HCT116 (cell line): ENCODE results near the gene GSK3A. TPM values are rescaled to one million over a fixed set of nuclear protein-coding genes. Genes with fewer than 3 reads are reported as not detected.

Experiments
- ATAC-seq: fragments of 200-7000 bp; cut with Tn5 transposase; 2 replicates; pipeline ENCODE4 v1.9.1; 2020; ENCODE audit warnings: mild to moderate bottlenecking, moderate library complexity
- BruUV-seq: library from RNA; stranded (reverse); fragments of 400-500 nt; replicated peaks from 2 replicates; lab custom pipeline; 2021; lab: Mats Ljungman, UMichigan
- CTCF ChIA-PET: fragments of 300-600 bp; sonication (Branson Sonifier 250); formaldehyde crosslinking; loops from one replicate; lab custom pipeline; 2021; ENCODE audit warnings: antibody characterized with exemption; lab: Charles Lee
- POLR2A ChIA-PET: fragments of 300-600, 350-600 bp; sonication (Branson Sonifier 250); formaldehyde crosslinking; loops from one replicate; lab custom pipeline; 2021; ENCODE audit warnings: antibody characterized with exemption; lab: Charles Lee
- RAD21 ChIA-PET, 2 experiments: fragments of 300-600 bp; sonication (Branson Sonifier 250); formaldehyde crosslinking; loops; one replicate each; lab custom pipeline; 2023; ENCODE audit warnings: low total read pairs in 2 of 2; ENCODE audit not compliant: uncharacterized antibody in 2 of 2, unreplicated experiment in 2 of 2, low non-redundant PET in 1 of 2; lab: Charles Lee
- DNase-seq: peaks from one replicate; pipeline ENCODE4 v3.0.0-alpha.2; 2010; ENCODE audit warnings: low read depth, low spot score
- H2AFZ ChIP-seq: fragments of 200-600 bp; shearing (Covaris generic), sonication (generic); 2 replicates; pipeline ENCODE4 v1.6.1; 2017; ENCODE audit warnings: low read depth, mixed run types, mixed read lengths, antibody characterized with exemption, low read length; ENCODE audit not compliant: poor library complexity, severe bottlenecking
- H3K27ac ChIP-seq: 2 replicates; pipeline ENCODE4 v1.5.1; 2012; ENCODE audit warnings: low read depth, low read length
- H3K27me3 ChIP-seq: fragments of 200-600 bp; sonication (generic); 2 replicates; pipeline ENCODE4 v1.6.1; 2016; ENCODE audit warnings: mixed run types, low read length, mixed read lengths; ENCODE audit not compliant: insufficient read depth
- H3K36me3 ChIP-seq, 2 experiments: fragments of 200-500 bp in 1 of 2; fragments of 200-600 bp in 1 of 2; sonication (Bioruptor generic) in 1 of 2; sonication (generic) in 1 of 2; 2 replicates each; pipeline versions ENCODE4 v1.5.1 to v1.6.1; 2014 to 2016; ENCODE audit warnings: low read length in 2 of 2, inconsistent platforms in 1 of 2, mixed read lengths in 1 of 2, mixed run types in 1 of 2; ENCODE audit not compliant: insufficient read depth in 2 of 2, control insufficient read depth in 1 of 2
- H3K4me1 ChIP-seq, 2 experiments: fragments of 200-600 bp in 1 of 2; sonication (generic) in 1 of 2; 2 replicates each; pipeline versions ENCODE4 v1.5.1 to v1.6.1; 2012 to 2017; ENCODE audit warnings: low read length in 2 of 2, inconsistent platforms in 1 of 2, mild to moderate bottlenecking in 1 of 2, mixed read lengths in 1 of 2, mixed run types in 1 of 2, moderate library complexity in 1 of 2; ENCODE audit not compliant: insufficient read depth in 2 of 2, control insufficient read depth in 1 of 2
- H3K4me2 ChIP-seq: fragments of 200-600 bp; sonication (generic); 2 replicates; pipeline ENCODE4 v1.6.1; 2017; ENCODE audit warnings: mixed run types, low read length, mixed read lengths
- H3K4me3 ChIP-seq, 2 experiments: fragments of 200-600 bp in 1 of 2; sonication (generic) in 1 of 2; replicated peaks in 1 of 2; 2 replicates each; pipeline ENCODE4 v1.5.1; 2011 to 2016; ENCODE audit warnings: low read length in 2 of 2, control low read depth in 1 of 2, low read depth in 1 of 2, mild to moderate bottlenecking in 1 of 2, mixed read lengths in 1 of 2, mixed run types in 1 of 2
- H3K79me2 ChIP-seq: fragments of 200-600 bp; sonication (generic); 2 replicates; pipeline ENCODE4 v1.6.1; 2017; ENCODE audit warnings: mild to moderate bottlenecking, mixed run types, low read length, moderate library complexity, mixed read lengths; ENCODE audit not compliant: insufficient read depth
- H3K9ac ChIP-seq: fragments of 200-600 bp; sonication (generic); 2 replicates; pipeline ENCODE4 v1.6.1; 2016; ENCODE audit warnings: low read length, mixed read lengths
- H3K9me2 ChIP-seq: fragments of 200-600 bp; sonication (generic), shearing (Covaris generic); 2 replicates; pipeline ENCODE4 v1.6.1; 2017; ENCODE audit warnings: mixed run types, mild to moderate bottlenecking, moderate library complexity; ENCODE audit not compliant: insufficient read depth
- H3K9me3 ChIP-seq, 2 experiments: fragments of 200-500 bp in 1 of 2; fragments of 200-600 bp in 1 of 2; sonication (Bioruptor generic) in 1 of 2; sonication (generic) in 1 of 2; 2 replicates each; pipeline ENCODE4 v1.6.1; 2014 to 2017; ENCODE audit warnings: low read length in 2 of 2, mixed read lengths in 2 of 2, inconsistent platforms in 1 of 2, low read depth in 1 of 2, mild to moderate bottlenecking in 1 of 2, mixed run types in 1 of 2, moderate library complexity in 1 of 2; ENCODE audit not compliant: control insufficient read depth in 1 of 2, insufficient read depth in 1 of 2
- H4K20me1 ChIP-seq: fragments of 200-600 bp; sonication (generic), shearing (Covaris generic); 2 replicates; pipeline ENCODE4 v1.6.1; 2017; ENCODE audit warnings: mixed run types, mild to moderate bottlenecking, moderate library complexity; ENCODE audit not compliant: insufficient read depth
- ELF1 ChIP-seq: IDR thresholded peaks from 2 replicates; pipeline ENCODE4 v1.6.1; 2012; ENCODE audit warnings: low read depth, borderline replicate concordance
- EZH2 ChIP-seq: fragments of 200-600 bp; sonication (generic); IDR thresholded peaks from 2 replicates; pipeline ENCODE4 v1.6.1; 2017; ENCODE audit warnings: antibody characterized with exemption, mixed run types
- EZH2phosphoT487 ChIP-seq: fragments of 200-600 bp; IDR thresholded peaks from 2 replicates; pipeline ENCODE4 v1.6.1; 2018; ENCODE audit warnings: antibody characterized with exemption, borderline replicate concordance
- FOSL1 ChIP-seq: IDR thresholded peaks from 2 replicates; pipeline ENCODE4 v1.6.1; 2012; ENCODE audit warnings: low read depth
- JUND ChIP-seq: IDR thresholded peaks from 2 replicates; pipeline ENCODE4 v1.6.1; 2012
- SIN3A ChIP-seq: IDR thresholded peaks from 2 replicates; pipeline ENCODE4 v1.6.1; 2012; ENCODE audit warnings: low read depth
- SP1 ChIP-seq: IDR thresholded peaks from 2 replicates; pipeline ENCODE4 v1.6.1; 2012; ENCODE audit warnings: low read depth
- SRF ChIP-seq: IDR thresholded peaks from 2 replicates; pipeline ENCODE4 v1.6.1; 2012; ENCODE audit warnings: low read depth
- YY1 ChIP-seq: IDR thresholded peaks from 2 replicates; pipeline ENCODE4 v1.6.1; 2011; ENCODE audit warnings: low read length, low read depth, moderate library complexity, mild to moderate bottlenecking; ENCODE audit not compliant: insufficient replicate concordance; ENCODE audit errors: extremely low read depth
- ZFX ChIP-seq: fragments of 450-650 bp; IDR thresholded peaks from 2 replicates; pipeline ENCODE4 v1.6.1; 2017
- intact Hi-C: fragments of 100-400 bp; cut with micrococcal nuclease; formaldehyde crosslinking; loops from 2 replicates; pipeline ENCODE4 v1.10.0; 2022
- total RNA-seq: library from RNA; stranded (reverse); gene quantifications from one replicate; pipeline ENCODE4 v1.2.1, GENCODE V29; 2021; ENCODE audit not compliant: unreplicated experiment
- TF ChIP-seq, protein P1 (sequence below): IDR thresholded peaks from 2 replicates; pipeline ENCODE4 v1.6.1; 2012; ENCODE audit warnings: low read depth
- TF ChIP-seq, protein P2 (sequence below): IDR thresholded peaks from 2 replicates; pipeline ENCODE4 v1.6.1; 2012
- TF ChIP-seq, protein P3 (sequence below): IDR thresholded peaks from 2 replicates; pipeline ENCODE4 v1.6.1; 2011; ENCODE audit warnings: mild to moderate bottlenecking, low read length, moderate library complexity; ENCODE audit not compliant: insufficient replicate concordance; ENCODE audit errors: extremely low read depth
- TF ChIP-seq, protein P4 (sequence below): IDR thresholded peaks from 2 replicates; pipeline ENCODE4 v1.6.1; 2012

The GSK3A gene
- total RNA-seq, 1 experiment from 2014 or later: 57.2 TPM

DNA sequence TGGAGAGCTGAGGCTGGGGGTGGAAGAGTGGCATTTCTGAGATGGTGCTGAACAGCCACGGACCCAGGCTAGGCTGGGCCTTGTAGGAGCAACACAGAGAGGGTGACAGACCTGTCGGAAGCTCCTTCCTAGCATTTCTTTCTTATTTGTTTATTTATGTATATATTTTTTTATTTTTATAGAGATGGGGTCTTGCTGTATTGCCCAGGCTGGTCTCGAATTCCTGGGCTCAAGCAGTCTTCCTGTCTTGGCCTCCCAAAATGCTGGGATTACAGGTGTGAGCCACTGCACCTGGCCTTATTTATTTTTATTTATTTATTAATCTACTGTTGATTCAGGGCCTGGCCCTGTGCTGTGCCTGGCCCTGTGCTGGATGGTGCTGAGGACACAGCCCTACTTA lies 33.1 kb upstream of the GSK3A start (continued):
- TF ChIP-seq, protein P1, sequence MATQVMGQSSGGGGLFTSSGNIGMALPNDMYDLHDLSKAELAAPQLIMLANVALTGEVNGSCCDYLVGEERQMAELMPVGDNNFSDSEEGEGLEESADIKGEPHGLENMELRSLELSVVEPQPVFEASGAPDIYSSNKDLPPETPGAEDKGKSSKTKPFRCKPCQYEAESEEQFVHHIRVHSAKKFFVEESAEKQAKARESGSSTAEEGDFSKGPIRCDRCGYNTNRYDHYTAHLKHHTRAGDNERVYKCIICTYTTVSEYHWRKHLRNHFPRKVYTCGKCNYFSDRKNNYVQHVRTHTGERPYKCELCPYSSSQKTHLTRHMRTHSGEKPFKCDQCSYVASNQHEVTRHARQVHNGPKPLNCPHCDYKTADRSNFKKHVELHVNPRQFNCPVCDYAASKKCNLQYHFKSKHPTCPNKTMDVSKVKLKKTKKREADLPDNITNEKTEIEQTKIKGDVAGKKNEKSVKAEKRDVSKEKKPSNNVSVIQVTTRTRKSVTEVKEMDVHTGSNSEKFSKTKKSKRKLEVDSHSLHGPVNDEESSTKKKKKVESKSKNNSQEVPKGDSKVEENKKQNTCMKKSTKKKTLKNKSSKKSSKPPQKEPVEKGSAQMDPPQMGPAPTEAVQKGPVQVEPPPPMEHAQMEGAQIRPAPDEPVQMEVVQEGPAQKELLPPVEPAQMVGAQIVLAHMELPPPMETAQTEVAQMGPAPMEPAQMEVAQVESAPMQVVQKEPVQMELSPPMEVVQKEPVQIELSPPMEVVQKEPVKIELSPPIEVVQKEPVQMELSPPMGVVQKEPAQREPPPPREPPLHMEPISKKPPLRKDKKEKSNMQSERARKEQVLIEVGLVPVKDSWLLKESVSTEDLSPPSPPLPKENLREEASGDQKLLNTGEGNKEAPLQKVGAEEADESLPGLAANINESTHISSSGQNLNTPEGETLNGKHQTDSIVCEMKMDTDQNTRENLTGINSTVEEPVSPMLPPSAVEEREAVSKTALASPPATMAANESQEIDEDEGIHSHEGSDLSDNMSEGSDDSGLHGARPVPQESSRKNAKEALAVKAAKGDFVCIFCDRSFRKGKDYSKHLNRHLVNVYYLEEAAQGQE: no peak
- TF ChIP-seq SIN3A (no peak), YY1 (no peak), JUND (no peak)
- TF ChIP-seq, protein P2, sequence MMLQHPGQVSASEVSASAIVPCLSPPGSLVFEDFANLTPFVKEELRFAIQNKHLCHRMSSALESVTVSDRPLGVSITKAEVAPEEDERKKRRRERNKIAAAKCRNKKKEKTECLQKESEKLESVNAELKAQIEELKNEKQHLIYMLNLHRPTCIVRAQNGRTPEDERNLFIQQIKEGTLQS: no peak

DNA sequence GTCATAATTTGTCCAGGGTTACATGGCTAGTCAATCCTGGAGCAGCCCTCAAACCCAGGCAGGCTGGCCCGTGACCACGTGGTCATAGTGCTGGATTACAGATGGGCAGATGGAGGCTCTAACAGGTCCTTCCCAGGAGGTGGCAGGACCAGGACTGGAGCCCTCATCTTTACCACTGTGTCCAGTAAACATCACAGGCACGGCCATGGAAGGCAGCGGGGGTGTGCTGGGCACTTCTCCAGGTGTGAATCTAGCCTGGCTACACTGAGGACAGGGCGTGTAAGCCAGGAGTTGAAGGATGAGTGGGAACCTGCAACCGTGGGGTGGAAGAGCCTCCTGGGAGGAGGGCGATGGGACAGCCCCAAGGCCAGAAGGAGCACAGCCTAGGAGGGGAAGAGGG lies 32.7 kb upstream of the GSK3A start:
- Histone ChIP-seq H3K4me1 (peaks cover 32 to 39% of the 10 kb centered on the region in 2 experiments), H3K4me2 (no peak overlapping the region), H3K27me3 (no peaks in the 10 kb centered on the region), H3K9ac (no peak overlapping the region), H3K79me2 (peaks cover 9% of the 10 kb centered on the region), H4K20me1 (no peaks in the 10 kb centered on the region), H2AFZ (no peak overlapping the region), H3K9me3 (no peaks in the 10 kb centered on the region), H3K36me3 (peaks cover 3 to 5% of the 10 kb centered on the region in 2 experiments; a peak in 2 of 4 replicates), H3K4me3 (no peak overlapping the region), H3K27ac (no peak overlapping the region), H3K9me2 (no peaks in the 10 kb centered on the region)
- ATAC-seq: no peak
- intact Hi-C loops: no loop called here
- DNase-seq: no peak
- CTCF ChIA-PET: no interaction called here
- POLR2A ChIA-PET: interaction anchor here (1.1 kb wide), 1 partner anchor 16 kb away, joined by 3 read pairs; no protein-coding TSS in a partner anchor
- RAD21 ChIA-PET: no interaction called here
- TF ChIP-seq, protein P3, sequence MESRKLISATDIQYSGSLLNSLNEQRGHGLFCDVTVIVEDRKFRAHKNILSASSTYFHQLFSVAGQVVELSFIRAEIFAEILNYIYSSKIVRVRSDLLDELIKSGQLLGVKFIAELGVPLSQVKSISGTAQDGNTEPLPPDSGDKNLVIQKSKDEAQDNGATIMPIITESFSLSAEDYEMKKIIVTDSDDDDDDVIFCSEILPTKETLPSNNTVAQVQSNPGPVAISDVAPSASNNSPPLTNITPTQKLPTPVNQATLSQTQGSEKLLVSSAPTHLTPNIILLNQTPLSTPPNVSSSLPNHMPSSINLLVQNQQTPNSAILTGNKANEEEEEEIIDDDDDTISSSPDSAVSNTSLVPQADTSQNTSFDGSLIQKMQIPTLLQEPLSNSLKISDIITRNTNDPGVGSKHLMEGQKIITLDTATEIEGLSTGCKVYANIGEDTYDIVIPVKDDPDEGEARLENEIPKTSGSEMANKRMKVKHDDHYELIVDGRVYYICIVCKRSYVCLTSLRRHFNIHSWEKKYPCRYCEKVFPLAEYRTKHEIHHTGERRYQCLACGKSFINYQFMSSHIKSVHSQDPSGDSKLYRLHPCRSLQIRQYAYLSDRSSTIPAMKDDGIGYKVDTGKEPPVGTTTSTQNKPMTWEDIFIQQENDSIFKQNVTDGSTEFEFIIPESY: no peak
- TF ChIP-seq, protein P4, sequence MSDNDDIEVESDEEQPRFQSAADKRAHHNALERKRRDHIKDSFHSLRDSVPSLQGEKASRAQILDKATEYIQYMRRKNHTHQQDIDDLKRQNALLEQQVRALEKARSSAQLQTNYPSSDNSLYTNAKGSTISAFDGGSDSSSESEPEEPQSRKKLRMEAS: no peak
- TF ChIP-seq SP1 (no peak), JUND (no peak), EZH2phosphoT487 (no peak), ZFX (no peak), SRF (no peak), EZH2 (no peak), YY1 (no peak), FOSL1 (no peak), ELF1 (no peak)
- TF ChIP-seq, protein P2: no peak
- BruUV-seq: no TSS peak
